ENCODE measurements around the gene TMEM53.

DNA sequence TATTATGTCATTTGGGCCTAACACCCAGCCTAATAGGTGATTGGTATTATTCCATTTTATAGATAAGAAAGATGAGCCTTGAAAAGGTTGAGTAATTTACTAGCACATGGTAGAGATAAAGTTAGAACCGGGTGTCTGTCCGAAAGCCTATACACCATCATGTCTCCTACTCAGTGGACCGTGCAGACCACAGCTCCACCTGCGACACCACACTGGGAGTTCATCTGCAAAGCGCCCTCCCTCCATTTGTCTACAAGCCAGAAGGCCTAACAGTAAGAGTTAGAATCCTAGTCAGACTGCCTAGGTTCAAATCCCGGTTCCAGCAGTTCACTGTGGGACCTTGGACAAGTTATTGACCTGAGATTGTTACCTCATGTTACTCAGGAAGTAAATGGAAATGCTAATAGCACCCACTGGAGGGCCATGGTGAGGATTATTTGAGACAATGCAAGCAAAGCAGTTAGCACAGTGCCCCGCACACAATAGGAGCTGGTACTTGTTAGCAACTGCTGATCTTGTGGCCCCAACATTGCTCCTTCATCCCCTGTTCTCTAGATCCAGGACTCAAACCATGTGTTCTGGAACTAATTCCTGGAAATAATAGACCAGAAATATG lies 20.7 kb upstream of the TMEM53 start:
- TF ChIP-seq EZH2 (IDR thresholded peaks at IDR 0.05; ENCODE audit: low read length, unreplicated experiment) = no peak
- TF ChIP-seq, protein P1, sequence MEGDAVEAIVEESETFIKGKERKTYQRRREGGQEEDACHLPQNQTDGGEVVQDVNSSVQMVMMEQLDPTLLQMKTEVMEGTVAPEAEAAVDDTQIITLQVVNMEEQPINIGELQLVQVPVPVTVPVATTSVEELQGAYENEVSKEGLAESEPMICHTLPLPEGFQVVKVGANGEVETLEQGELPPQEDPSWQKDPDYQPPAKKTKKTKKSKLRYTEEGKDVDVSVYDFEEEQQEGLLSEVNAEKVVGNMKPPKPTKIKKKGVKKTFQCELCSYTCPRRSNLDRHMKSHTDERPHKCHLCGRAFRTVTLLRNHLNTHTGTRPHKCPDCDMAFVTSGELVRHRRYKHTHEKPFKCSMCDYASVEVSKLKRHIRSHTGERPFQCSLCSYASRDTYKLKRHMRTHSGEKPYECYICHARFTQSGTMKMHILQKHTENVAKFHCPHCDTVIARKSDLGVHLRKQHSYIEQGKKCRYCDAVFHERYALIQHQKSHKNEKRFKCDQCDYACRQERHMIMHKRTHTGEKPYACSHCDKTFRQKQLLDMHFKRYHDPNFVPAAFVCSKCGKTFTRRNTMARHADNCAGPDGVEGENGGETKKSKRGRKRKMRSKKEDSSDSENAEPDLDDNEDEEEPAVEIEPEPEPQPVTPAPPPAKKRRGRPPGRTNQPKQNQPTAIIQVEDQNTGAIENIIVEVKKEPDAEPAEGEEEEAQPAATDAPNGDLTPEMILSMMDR (conservative IDR thresholded peaks at IDR 0.05; ENCODE audit: low read depth, low read length) = no peak
